ENCODE measurements around the gene EPHA1.

- TF ChIP-seq, protein P1, sequence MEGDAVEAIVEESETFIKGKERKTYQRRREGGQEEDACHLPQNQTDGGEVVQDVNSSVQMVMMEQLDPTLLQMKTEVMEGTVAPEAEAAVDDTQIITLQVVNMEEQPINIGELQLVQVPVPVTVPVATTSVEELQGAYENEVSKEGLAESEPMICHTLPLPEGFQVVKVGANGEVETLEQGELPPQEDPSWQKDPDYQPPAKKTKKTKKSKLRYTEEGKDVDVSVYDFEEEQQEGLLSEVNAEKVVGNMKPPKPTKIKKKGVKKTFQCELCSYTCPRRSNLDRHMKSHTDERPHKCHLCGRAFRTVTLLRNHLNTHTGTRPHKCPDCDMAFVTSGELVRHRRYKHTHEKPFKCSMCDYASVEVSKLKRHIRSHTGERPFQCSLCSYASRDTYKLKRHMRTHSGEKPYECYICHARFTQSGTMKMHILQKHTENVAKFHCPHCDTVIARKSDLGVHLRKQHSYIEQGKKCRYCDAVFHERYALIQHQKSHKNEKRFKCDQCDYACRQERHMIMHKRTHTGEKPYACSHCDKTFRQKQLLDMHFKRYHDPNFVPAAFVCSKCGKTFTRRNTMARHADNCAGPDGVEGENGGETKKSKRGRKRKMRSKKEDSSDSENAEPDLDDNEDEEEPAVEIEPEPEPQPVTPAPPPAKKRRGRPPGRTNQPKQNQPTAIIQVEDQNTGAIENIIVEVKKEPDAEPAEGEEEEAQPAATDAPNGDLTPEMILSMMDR (IDR thresholded peaks at IDR 0.05 in 8 of 11, conservative IDR thresholded peaks at IDR 0.05 in 3 of 11): no peak
- no peak for TF ChIP-seq POLR2A (IDR thresholded peaks at IDR 0.05)
These were observed 54.3 kb downstream of the EPHA1 start for GRCh38 chr7:143354376-143354775.
